HG03066 (cell line): ENCODE results near the gene ZBTB8B.
"Not testable (repeated sequence)": the region's sequence is repeated elsewhere in the genome, so short reads cannot be mapped to it uniquely, and the experiment has no call there.

Source experiments
- ATAC-seq: cut with Tn5 transposase; IDR thresholded peaks from one replicate; pipeline ENCODE4 v1.9.1; 2021; ENCODE audit warnings: low read depth; ENCODE audit not compliant: unreplicated experiment

ZBTB8B gene

GRCh38 chr1:32468791-32469190 is 3.9 kb downstream of the ZBTB8B start:
- no peak for ATAC-seq

DNA sequence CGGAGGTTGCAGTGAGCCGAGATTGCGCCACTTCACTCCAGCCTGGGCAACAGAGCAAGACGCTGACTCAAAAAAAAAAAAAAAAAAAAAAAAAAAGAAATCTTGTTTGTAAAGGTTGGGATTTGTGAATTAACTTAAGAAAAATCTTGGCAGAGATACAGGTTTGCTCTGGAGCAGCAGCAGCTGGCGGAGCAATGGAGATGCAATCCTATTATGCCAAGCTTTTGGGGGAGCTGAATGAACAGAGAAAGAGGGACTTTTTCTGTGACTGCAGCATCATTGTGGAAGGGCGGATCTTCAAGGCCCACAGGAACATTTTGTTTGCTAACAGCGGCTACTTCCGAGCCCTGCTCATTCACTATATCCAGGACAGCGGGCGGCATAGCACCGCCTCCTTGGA is 5.6 kb downstream of the ZBTB8B start:
- no peak for ATAC-seq

DNA sequence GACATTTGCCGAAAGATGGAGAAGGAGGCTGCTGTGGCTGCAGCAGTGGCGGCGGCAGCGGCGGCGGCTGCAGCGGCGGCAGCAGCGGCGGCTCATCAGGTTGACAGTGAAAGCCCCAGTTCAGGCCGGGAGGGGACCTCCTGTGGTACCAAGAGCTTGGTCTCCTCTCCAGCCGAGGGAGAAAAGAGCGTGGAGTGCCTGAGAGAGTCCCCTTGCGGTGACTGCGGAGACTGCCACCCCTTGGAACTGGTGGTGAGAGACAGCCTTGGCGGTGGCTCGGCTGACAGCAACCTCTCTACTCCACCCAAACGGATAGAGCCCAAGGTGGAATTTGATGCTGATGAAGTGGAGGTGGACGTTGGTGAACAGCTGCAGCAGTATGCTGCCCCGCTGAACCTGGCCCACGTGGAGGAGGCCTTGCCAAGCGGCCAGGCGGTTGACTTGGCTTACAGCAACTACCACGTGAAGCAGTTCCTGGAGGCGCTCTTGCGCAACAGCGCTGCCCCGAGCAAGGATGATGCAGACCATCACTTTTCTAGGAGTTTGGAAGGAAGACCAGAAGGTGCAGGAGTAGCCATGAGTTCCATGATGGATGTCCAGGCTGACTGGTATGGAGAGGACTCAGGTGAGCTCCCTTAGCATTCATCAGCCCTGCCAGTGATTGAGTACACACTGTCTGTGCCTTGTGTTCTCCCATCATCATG is 6.3 kb downstream of the ZBTB8B start:
- no peak for ATAC-seq

GRCh38 chr1:32471695-32472362 is 7.0 kb downstream of the ZBTB8B start:
- ATAC-seq: no peak

DNA sequence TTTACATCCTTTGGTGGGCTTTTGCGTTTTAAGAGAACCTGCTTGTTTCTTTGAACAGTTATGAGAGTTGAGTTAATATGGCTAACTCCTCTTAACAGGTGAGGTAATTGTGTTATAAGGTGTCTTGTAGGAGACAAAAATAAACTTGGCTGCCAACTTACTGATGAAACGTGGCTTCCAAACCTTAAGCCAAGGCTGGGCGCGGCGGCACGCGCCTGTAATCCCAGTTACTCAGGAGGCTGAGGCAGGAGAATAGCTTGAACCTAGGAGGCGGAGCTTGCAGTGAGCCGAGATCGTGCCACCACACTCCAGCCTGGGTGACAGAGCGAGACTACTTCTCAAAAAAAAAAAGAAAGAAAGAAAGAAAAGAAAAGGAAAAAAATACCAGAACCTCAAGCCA is 8.1 kb downstream of the ZBTB8B start:
- not testable (repeated sequence) for ATAC-seq

GRCh38 chr1:32474954-32475353 is 10.1 kb downstream of the ZBTB8B start:
- ATAC-seq: no peak

GRCh38 chr1:32480003-32480402 is 15.1 kb downstream of the ZBTB8B start:
- ATAC-seq: no peak

DNA sequence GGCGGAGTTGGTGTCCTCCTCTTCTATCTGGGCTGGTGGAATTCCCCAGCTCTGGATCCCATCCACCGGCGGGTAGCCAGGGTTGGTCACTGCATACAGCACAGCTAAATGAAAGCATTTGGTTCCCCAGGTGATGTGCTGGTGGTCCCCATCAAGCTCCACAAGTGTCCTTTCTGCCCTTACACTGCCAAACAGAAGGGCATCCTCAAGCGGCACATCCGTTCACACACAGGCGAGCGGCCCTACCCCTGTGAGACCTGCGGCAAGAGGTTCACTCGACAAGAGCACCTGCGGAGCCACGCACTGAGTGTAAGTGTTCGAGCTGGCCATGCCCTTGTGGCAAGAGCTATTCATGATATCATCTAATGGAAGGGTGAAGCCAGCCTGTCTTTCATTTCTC is 15.9 kb downstream of the ZBTB8B start:
- no peak for ATAC-seq

DNA sequence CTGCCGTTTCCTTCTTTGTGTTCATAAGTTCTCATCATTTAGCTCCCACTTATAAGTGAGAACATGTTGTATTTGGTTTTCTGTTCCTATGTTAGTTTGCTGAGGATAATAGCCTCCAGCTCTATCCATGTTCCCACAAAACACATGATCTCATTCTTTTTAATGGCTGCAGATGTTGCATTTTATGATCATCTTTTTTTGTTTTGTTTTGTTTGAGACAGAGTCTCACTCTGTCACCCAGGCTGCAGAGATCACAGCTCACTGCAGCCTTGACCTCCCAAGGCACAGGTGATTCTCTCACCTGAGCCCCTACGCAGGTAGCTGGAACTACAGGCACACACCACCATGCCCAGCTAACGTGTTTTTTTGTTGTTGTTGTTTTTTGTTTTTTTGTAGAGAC is 16.9 kb downstream of the ZBTB8B start:
- ATAC-seq: not testable (repeated sequence)

GRCh38 chr1:32485554-32486255 is 20.8 kb downstream of the ZBTB8B start:
- ATAC-seq: no peak

GRCh38 chr1:32486463-32487113 is 21.7 kb downstream of the ZBTB8B start:
- ATAC-seq: no peak

GRCh38 chr1:32487182-32487581 is 22.3 kb downstream of the ZBTB8B start:
- ATAC-seq: no peak

DNA sequence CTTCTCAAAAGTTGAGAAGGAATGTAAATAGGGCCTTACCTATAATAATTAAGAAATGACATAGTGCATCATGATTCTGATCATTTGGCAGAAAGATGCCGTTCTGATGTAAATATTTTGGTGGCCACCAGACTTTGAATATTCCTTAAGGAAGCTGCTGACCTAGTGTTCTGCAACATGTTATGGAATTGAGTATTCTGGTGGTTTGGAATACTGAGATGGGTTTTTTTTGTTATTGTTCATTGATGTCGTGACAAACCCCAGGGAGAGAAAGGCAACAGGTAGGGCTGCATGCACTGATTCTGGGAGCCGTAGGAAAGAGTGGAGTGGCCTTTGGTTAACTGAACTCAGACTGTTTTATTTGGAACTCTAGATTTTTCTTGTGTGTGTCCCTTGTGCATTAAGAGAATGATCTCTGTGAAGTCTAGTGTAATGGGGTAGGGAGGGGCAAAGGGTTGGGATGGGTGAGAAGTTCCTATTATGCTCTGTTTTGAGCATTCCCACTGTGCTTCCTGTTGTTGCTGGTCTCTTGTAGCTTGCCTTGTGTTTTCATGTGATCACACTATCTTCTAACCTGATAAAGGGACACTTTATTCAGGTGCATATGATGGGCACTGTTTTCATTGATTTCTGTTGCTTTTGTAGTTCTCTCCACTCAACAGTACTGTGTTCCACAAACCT is 25.0 kb downstream of the ZBTB8B start:
- ATAC-seq: no peak

DNA sequence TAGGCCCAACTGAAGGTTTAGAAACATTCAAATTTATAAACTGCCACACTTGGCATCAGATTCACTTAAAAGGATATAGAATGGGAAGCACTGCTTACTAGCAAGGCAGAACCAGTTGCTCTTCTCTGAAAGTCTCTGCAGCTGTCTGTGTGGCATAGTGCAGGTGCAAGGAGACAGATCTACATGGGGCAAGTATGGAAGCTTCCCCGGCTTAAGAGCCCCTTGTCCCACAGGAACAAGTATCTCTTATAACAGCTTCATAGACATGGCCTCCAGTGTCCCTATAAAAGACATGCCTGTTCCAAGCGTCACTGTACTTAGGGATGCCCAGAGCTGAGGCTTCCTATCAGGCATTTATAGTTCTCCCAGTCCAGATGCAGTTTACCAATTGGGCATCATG is 26.5 kb downstream of the ZBTB8B start:
- ATAC-seq: no peak

GRCh38 chr1:32494196-32494595 is 29.3 kb downstream of the ZBTB8B start:
- ATAC-seq: no peak

DNA sequence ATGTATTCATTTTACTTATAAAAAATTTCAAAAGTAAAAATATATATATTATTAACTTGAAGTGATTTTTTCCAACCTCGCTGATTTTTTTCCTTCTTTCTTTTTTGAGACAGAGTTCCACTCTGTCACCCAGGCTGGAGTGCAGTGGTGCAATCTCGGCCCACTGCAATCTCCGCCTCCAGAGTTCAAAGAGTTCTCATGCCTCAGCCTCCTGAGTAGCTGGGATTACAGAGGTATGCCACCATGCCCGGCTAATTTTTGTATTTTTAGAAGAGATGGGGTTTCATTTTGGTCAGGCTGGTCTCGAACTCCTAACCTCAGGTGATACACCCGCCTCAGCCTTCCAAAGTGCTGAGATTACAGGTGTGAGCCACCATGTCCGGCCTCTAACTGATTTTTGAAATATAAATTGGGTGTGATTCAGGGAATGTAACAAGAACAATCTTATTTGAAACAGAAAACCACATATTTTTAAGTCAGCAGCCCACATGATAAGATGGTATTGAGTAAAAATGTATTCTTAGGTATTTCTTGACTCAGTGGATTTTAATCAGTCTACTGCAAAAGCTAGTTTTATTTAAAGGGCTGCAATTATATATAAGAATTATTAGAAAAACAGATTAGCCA is 30.0 kb downstream of the ZBTB8B start:
- ATAC-seq: no peak

GRCh38 chr1:32496127-32496526 is 31.3 kb downstream of the ZBTB8B start:
- ATAC-seq: no peak

- ATAC-seq: no peak
These were observed 33.9 kb downstream of the ZBTB8B start for GRCh38 chr1:32498751-32499150.

- ATAC-seq: no peak
These were observed 35.7 kb downstream of the ZBTB8B start for GRCh38 chr1:32500387-32501209.
